RWPE2 (cell line): ENCODE results near the gene CEACAM4.

Experiments
- ATAC-seq: fragments of 200-7000 bp; cut with Tn5 transposase; 3 replicates; pipeline ENCODE4 v1.9.1; 2021; ENCODE audit warnings: low read depth
- DNase-seq: peaks from one replicate; pipeline ENCODE4 v3.0.0-alpha.2; 2020; ENCODE audit warnings: low spot score
- H3K27ac ChIP-seq: fragments of 450-650 bp; 2 replicates; pipeline ENCODE4 v1.5.1; 2017; ENCODE audit warnings: mild to moderate bottlenecking; ENCODE audit not compliant: poor library complexity, severe bottlenecking
- H3K27me3 ChIP-seq: fragments of 250-450 bp; sonication (Bioruptor Pico); 2 replicates; pipeline ENCODE4 v1.5.1; 2021; ENCODE audit warnings: mild to moderate bottlenecking, moderate library complexity; ENCODE audit not compliant: insufficient read depth, poor library complexity, severe bottlenecking
- H3K36me3 ChIP-seq: fragments of 250-450 bp; sonication (Bioruptor Pico); 2 replicates; pipeline ENCODE4 v1.5.1; 2020; ENCODE audit warnings: low read depth, mild to moderate bottlenecking, moderate library complexity
- H3K4me1 ChIP-seq: fragments of 250-450 bp; sonication (Bioruptor Pico); 2 replicates; pipeline ENCODE4 v1.5.1; 2021; ENCODE audit warnings: mild to moderate bottlenecking, moderate library complexity; ENCODE audit not compliant: insufficient read depth, poor library complexity, severe bottlenecking
- H3K4me3 ChIP-seq: fragments of 250-450 bp; sonication (Bioruptor Pico); 2 replicates; pipeline ENCODE4 v1.5.1; 2021; ENCODE audit warnings: mild to moderate bottlenecking, moderate library complexity; ENCODE audit not compliant: severe bottlenecking
- H3K9me3 ChIP-seq: fragments of 250-450 bp; sonication (Bioruptor Pico); 2 replicates; pipeline ENCODE4 v1.5.1; 2021; ENCODE audit warnings: mild to moderate bottlenecking, moderate library complexity; ENCODE audit not compliant: severe bottlenecking
- CTCF ChIP-seq: fragments of 450-650 bp; IDR thresholded peaks from one replicate; pipeline ENCODE4 v1.5.1; 2017; ENCODE audit warnings: mild to moderate bottlenecking, moderate library complexity; ENCODE audit not compliant: poor library complexity, severe bottlenecking

CEACAM4 gene

GRCh38 chr19:41595258-41595889 is 31.5 kb downstream of the CEACAM4 start:
- no peak for DNase-seq
- Histone ChIP-seq H3K27me3 (peaks cover 12% of the 10 kb centered on the region), H3K36me3 (no peaks in the 10 kb centered on the region), H3K9me3 (no peaks in the 10 kb centered on the region), H3K4me3 (no peak overlapping the region), H3K4me1 (no peaks in the 10 kb centered on the region), H3K27ac (no peak overlapping the region)
- ATAC-seq, result peak; percentile 78
- TF ChIP-seq CTCF, result peak; percentile 77

- Histone ChIP-seq H3K36me3 (no peaks in the 10 kb centered on the region), H3K27ac (no peak overlapping the region), H3K4me1 (no peaks in the 10 kb centered on the region), H3K4me3 (no peak overlapping the region), H3K9me3 (no peaks in the 10 kb centered on the region), H3K27me3 (peaks cover 5% of the 10 kb centered on the region)
- no peak for ATAC-seq
- no peak for TF ChIP-seq CTCF
- DNase-seq, result no peak
Observed at GRCh38 chr19:41591951-41592562, 34.8 kb downstream of the CEACAM4 start.

- H3K4me3 ChIP-seq, result no peak overlapping the region
- no peaks in the 10 kb centered on the region for H3K9me3 ChIP-seq
- H3K36me3 ChIP-seq, result no peaks in the 10 kb centered on the region
- H3K4me1 ChIP-seq, result no peaks in the 10 kb centered on the region
- ATAC-seq, result no peak
- H3K27me3 ChIP-seq, result no peaks in the 10 kb centered on the region
- TF ChIP-seq CTCF, result no peak
- DNase-seq, result no peak
- H3K27ac ChIP-seq, result no peak overlapping the region
Observed at GRCh38 chr19:41590936-41591335, 35.9 kb downstream of the CEACAM4 start.

GRCh38 chr19:41589371-41589770 is 37.5 kb downstream of the CEACAM4 start:
- ATAC-seq, result no peak
- no peak overlapping the region for H3K4me3 ChIP-seq
- no peaks in the 10 kb centered on the region for H3K27me3 ChIP-seq
- H3K4me1 ChIP-seq, result no peaks in the 10 kb centered on the region
- no peak for TF ChIP-seq CTCF
- no peak for DNase-seq
- H3K36me3 ChIP-seq, result no peaks in the 10 kb centered on the region
- H3K9me3 ChIP-seq, result no peaks in the 10 kb centered on the region
- H3K27ac ChIP-seq, result no peak overlapping the region

- no peak for TF ChIP-seq CTCF
Observed at GRCh38 chr19:41588497-41589209, 38.2 kb downstream of the CEACAM4 start.

More at GRCh38 chr19:41588497-41589209, 38.2 kb downstream of the CEACAM4 start:
- no peaks in the 10 kb centered on the region for H3K4me1 ChIP-seq
- H3K4me3 ChIP-seq, result no peak overlapping the region
- H3K9me3 ChIP-seq, result no peaks in the 10 kb centered on the region
- no peaks in the 10 kb centered on the region for H3K36me3 ChIP-seq
- no peak for DNase-seq
- ATAC-seq, result peak; percentile 53; the same call in 1 of the 3 replicates
- no peak overlapping the region for H3K27ac ChIP-seq
- no peaks in the 10 kb centered on the region for H3K27me3 ChIP-seq
